HL-60/S4 treated with phorbol 12-myristate 13-acetate at 8.2 ng/mL for 4 days and 3 days (cell line): ENCODE results near the gene KCNJ12.
"Not testable (repeated sequence)": the region's sequence is repeated elsewhere in the genome, so short reads cannot be mapped to it uniquely, and the experiment has no call there.

Experiments
- in situ Hi-C: fragments of 300-500 bp; cut with MboI; formaldehyde crosslinking; loops from 2 replicates; pipeline ENCODE4 v1.15.0; 2022; ENCODE audit warnings: low sequenced_read_pairs

KCNJ12 gene

DNA sequence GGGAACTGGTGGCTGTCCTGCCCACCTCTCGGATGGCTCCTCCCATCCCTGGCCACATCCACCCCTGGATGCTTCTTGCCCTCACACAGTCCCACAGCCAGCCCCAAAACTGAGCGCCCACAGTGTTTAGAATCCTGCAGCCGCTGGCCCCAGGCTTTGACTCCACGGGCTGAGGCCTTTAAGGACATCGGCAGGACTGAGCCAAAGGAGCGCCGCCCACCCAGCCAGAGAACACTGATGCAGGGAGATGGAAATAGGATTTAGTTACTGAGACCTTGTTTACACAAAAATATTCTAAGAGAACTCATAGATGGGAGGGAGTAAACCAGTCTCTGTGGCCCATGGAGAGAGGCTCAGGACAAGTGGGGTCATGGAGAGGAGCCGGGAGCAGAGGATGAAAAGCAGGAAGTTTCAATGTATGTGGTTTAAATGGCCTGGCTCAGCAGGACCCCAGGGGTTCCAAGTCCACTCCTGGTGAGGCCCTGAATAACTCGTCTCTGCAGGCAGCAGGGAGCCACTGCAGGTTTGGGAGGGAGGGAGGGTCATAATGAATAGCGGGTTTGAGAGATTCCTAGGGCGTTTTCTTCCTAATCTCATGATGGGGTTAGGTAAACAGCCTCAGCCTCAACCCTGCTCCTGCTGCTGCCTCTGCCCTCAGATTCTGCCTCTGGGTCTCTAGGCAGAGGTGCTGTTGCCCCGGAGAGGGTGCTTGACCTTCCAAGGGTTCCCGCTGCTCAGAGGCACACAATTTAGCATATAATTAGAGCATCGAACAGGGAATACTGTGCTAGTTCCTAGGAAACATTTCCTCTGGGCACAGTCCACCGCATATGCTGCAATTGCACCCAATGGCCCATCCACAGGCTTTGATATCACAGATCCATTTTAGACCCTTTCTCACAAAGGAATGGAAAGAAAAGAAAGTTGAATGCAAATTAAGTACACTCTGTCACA, 61.0 kb downstream of the KCNJ12 start:
- in situ Hi-C loops, result not testable (repeated sequence)

DNA sequence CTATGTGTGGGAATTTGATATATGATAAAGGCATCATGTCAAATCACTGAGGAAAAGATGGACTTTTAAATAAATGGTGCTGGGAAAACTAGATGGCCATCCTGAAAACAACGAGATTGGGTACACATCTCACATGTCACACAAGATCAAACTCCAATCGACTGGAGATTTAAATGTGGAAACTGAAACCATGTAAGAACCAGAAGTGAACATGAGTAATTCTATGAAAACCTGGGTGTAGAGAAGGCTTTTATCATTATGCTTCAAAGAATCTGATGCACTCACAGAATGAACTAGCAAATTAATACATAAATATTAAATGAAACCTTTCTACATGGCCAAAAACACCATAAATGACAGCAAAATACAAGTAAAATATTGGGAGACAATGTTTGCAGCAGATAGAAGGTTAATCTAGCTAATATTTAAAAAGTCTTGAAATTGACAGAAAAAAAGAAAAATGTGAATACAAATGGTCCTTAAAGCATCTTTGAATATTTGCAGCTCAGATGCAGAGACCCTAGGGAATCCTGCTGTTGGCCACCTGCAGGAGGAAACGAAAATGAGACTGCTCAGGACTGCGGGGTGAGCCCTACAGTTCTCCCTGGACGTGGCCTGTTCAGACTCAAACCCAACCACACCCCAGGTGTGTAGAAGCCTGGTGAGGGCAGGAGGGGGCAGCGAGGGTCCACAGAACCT, 62.3 kb downstream of the KCNJ12 start:
- in situ Hi-C loops, result not testable (repeated sequence)

DNA sequence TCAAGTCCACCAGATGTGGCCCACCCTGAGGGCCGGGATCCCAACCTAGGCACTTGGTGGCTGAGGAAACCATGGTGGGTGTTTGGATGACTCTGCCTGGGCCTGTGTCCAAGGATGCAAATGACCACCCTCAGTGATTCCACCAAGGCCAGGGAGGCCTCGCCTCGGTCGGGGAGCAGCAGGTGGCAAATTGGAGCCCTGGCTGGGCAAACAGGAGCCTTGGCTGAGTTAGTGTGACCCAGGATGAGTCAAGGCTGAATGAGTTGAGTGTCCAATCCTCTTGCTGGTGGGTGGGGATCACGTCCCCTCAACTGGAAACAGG, 62.8 kb downstream of the KCNJ12 start:
- in situ Hi-C loops, result not testable (repeated sequence)

DNA sequence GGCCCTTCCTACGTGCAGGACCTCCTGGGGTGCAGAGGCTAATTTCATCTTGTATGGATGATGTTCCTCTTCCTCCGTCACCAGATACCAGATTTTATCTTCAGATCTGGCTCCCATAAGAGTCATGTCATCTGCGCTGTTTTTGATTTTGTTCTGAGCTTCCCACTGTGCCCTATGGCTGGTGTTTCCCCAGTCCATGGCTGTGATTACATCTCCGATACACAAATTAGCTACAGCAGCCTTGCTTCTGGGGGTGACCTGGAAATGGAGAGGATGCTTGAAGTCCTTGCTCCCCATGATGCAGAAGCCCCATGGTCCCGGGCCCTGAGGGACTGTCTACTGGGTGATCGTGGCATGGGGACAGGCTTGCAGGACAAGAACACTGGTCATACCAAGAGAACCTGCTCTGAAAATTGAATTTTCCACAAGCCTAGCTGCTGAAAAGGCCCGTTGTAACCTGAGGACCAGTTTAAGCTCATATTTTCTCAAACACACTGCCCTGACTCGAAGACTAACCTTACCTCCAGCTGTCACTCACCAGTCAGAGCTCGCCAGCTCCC, 69.0 kb downstream of the KCNJ12 start:
- in situ Hi-C loops, result no loop called here

DNA sequence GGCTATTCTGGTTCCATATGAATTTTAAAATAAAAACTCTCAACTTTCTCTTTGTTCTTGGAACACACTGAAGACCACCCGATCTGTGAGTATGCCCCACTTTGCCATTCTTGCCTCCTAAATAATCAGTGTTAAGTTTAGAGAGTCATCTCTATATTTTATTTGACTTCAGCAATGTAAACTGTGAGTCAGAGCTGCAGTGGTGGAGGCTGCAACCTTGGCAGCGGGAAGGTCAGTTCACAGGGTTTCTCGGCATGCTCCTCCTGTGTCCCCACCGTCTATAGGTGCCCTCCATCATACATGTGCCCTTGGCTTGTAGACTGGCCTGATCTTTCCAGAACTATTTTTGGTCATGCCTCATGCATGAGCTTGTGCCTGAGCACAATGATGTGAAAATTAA, 71.4 kb downstream of the KCNJ12 start:
- in situ Hi-C loops, result not testable (repeated sequence)

DNA sequence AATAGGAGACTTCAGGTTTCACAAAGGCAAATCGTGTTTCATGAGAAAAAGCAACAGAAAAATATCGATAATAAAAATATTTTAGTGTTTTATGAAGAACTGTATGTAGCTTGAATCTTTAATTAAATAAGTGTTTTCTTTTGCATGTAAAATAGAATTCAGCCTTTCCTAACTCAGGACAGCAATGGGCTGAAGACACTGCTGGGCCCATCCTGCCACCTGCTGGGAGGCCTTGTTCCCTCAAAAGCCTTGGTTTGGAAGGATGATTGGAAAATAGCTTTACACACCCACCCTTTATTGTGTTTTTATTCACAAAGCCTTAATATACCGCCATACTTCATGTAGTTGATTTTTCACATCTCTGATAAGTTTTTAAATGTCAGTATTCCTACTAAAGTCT, 73.7 kb downstream of the KCNJ12 start:
- in situ Hi-C loops, result not testable (repeated sequence)

DNA sequence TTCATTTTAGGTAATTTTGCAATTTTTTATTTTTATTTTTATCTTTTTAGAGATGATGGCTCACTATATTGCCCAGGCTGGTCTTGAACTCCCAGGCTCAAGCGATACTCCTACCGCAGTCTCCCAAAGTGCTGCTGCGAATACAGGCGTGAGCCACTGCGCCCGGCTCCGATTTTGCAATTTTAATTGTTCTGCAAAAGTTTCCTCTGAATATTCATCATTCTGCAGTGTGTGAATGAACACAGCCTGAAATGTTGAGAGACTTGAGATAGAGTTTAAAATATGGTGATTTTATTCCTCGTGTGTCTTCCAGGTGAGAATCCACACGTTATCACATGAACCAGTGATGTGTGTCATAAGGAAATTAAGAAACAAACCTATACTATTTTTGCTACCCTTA, 75.8 kb downstream of the KCNJ12 start:
- in situ Hi-C loops, result no loop called here

DNA sequence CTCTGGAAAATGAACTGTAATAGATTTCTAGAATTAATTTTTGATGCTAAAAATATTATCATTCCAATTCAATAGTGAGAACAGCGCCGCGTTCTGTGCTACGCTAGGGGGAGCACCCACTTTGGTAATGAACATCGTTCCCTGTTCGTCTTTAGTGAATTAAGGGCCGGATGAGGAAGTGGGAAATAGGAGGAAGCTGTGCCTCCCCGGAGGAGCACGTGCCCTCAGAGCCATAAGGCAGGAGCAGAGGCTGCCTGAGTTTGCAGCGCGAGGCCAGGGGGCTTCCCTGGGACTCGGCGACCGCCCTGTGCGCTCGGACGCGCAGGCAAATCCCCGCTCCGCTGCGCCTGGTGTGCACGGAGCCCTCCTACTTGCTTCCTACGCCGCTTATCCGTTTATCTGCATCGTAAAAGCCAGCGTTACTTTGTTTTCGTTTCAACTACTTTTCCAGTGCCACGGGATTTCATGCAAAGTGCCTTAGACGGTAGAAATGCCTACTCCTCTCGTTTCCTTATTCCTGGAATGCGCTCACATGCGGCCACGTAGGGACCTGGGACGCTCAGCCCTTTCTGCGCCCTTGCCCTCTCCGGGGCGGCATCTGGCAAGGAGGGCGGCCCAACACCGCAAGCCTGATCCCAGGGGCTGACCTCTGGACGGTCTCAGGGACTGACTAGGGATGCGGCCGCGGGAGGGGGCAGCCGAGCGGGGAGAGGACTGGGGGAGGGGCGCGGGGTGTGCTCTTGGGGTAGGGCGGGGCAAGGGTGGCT, 76.4 kb downstream of the KCNJ12 start:
- in situ Hi-C loops, result no loop called here

DNA sequence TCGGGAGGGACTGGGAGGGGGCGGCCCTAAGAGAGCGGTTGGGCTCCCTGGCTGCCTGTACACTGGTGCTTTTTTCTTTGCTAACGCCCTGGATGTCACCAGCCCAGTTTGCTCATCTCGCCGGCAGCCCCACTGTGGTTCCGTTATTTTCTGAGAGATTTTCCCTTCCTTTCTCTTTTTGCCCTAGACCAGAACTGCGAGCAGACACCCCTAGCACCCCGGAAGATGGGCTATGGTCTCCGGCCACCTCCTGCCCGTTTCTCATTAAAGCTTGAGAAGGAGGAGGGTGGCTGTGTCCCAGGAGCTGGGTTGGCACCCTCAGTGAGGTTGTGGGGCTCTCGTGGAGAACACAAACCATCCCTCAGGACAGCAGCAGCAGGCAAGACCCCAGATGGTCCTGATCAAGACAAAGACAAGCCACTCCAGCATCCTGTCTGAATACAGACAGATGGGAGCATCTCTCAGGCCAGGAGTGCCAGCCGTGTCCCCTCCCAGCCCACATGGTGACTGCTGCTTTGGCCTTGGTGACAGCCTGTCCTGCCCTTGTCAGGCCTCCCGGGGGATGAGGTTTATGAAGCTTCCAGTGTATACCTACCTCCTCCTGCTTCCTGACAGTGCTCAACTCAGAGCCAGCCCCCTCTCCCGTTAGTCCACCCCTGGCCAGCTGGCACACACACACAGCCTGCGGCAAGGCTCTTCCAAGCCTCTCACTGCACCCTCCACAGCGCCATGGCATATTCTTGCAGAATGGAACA, 77.2 kb downstream of the KCNJ12 start:
- in situ Hi-C loops, result no loop called here

DNA sequence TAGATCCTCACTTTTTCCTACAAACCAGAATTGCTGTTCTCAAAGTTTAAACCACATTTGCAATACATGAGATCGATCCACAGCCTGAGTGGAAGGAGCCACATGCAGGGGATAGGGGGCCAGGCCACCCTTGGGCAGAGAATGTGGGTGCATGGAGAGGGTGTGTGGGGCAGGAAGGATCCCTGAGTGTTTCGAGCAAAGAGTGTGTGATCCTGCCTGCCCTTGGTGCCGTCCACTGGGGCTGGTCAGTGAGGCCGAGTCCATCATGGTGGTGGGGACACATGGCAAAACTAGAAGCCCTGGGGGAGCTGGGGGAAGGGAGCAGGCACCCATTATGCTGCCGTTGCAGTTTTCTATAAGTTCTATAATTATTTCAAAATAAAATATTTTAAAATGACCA, 77.8 kb downstream of the KCNJ12 start:
- in situ Hi-C loops, result not testable (repeated sequence)

DNA sequence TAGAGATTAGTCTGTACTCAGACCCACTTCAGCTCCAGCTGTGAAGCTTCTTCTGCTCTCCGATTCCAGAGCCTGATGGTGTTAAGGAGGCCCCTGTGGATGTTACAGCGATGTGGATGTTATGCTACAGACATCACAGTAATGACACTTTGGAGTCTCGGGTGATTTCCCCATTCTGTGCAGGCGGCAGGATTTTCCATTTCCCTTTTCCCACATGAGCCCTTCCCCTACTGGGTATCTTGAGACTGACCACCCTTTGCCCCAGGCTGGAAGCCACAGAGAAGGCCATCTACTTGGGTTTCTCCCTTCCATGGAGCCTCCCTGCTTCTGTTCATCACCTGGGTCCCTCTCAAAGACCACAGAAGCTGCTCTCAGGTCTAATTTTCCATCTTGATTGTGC, 78.3 kb downstream of the KCNJ12 start:
- in situ Hi-C loops, result no loop called here

DNA sequence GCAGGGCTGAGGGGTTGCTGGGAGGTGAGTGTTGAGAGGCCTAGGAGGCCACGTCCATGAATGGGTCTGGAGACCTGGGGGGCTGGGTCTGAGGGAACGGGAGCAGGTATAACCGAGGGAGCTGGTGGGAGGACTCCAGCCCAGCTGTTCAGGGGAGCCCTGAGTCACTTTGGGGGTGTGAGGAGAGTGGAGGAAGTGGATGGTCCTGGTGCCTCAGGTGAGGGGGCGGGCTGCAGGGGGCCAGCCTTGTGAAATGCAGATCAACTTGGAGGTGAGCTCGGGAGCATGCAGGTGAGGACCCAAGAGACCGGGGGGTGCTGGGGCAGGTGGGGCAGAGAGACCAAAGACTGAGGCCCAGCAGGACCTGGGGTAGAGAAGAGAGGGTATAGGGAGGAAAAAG, 79.6 kb downstream of the KCNJ12 start:
- in situ Hi-C loops, result no loop called here

DNA sequence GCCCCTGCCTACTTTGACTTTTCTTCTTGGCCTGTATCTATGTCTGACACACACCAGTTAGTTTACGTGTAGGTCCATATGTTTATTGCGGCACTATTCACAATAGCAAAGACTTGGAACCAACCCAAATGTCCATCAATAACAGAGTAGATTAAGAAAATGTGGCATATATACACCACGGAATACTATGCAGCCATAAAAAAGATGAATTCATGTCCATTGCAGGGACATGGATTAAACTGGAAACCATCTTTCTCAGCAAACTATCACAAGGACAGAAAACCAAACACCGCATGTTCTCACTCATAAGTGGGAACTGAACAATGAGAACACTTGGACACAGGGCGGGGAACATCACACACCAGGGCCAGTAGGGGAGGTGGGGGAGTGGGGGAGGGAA, 80.3 kb downstream of the KCNJ12 start:
- in situ Hi-C loops, result not testable (repeated sequence)

DNA sequence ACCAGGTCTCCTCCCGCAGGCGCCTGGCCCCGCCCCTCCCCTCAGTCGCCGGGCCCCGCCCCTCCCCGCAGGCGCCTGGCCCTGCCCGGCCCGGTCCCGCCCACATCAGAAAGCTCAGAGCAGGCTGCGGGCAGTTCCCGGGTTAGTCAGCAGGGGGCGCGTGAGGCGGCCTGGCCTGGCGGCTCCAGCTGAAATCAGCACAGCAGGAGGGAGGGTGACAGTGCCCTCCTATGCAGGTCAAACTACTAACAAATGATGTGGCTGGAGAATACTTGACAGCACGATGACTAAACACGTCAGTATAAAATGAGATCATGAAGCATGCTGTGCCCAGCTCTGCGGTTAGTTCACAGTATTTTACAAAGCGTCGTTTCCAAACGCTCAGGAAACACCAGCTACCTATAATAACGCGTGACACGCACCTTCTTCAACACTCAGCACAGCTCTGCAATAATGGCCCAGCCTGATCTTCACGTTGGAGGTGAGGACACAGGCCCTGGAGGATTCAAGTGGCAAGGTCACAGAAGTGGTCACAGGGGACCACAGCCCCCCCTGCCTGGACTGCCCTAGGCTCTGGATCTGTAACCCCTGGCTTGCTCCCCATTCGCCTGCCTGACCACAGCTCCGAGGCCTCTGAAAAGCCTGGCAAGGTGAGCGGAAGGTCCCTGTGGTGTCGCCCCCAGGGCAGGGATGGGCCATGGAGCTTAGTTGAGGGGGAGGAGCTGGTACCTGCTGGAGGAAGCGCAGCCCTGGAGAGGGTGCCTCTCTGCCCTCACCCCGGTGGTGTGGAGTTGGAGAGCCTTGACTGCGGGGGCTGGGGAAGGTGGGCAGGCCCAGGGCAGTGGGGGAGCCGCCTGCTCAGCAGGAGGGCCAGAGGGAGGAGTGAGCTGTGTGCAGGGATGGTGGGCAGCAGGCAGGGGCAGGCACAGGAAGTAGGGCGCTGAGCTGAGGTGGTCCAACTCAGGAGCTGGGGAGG, 81.2 kb downstream of the KCNJ12 start:
- in situ Hi-C loops, result no loop called here

DNA sequence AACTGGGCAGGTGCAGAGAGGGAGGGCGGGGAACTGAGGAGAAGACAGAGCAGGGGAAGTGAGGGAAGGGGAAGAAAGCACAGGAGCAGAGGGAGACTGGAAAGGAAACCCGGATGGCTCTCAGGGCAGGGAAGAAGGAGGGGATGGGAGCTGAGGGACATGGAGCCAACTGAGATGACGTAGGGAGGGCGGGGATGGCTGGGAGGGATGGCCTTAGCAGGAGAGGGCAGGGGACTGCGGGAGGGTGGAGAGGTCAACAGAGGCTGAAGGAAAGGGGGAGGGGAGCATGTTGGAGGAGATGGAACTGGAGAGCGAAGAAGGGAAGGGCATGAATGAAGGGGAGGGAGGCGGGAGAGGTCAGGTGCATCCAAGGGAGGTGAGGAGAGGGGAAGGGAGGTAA, 81.9 kb downstream of the KCNJ12 start:
- in situ Hi-C loops, result no loop called here

DNA sequence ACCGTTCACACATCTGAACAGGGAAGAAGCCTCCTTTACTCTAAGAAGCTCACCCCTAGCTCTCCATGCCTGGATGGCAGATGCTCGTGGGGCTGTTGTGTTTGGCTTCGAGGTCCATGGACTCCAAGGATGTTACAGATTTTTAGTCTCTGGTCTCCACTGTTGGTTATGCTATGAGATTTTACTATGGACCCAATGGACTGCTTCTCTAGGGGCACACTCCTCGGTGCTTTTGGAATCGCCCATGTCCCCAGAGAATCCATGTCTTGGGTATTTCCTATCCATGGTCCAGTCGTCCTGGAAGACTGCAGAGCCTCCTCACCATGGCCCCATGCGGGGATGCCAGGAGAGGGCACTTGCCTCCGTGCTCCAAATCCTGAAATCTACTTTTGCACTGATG, 83.4 kb downstream of the KCNJ12 start:
- in situ Hi-C loops, result no loop called here

DNA sequence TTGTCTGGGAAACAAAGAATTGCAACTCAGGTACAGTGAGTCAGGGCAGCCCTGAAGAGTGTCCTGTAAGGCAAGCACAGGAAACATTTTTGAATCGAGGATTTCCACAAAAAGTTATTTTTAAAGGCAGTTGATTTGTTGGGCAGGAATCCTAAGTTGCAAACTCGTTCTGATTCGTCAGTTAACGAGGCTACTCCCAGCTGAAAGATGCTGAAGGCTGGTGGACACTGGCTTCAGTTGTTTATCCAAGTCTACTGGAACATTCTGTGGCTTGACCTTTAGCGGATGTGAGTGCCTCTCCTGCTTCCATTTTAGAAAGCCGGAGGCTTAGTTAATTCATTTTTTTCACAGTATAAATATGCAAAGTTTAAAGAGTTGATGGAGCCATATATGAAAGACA, 84.2 kb downstream of the KCNJ12 start:
- in situ Hi-C loops, result no loop called here

DNA sequence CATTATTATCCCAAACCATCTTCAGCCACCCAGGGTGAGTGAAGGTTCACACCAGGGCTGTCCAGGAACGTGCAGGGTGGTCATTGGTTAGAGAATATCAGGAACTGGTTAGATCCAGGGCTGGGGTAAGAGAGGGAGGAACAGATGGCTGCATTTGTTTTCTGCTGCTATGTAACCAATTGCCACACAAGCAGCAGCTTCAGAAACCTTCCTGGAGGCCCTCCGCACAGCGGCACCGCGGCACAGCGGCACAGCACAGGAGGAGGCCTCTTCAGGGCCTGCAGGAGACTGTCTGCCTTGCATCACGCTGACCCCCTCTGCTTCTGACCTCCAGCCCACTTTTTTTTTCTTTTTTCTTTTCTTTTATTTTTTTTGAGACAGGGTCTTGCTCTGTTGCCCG, 86.1 kb downstream of the KCNJ12 start:
- in situ Hi-C loops, result no loop called here

DNA sequence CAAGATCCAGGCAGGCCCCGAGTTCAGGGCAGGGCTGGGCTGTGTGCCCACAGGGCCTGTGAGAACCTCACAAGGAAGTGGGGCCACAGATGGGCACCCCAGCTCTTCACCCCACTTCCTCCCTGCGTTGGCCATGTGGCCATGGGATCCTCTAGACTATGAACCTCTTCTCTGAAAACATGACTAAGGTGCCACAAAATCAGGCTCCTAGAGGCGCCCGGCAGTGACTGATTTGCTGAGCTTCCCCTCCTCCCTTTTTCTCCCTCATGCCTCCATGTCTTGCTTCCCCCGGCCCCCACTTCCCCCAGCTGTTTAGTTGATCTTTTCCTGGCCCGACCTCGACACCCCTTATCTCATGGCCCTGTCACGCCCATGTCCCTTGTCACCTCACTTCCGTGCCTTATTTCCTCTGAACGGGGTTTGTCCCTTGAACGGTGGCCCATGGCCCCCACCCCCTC, 87.1 kb downstream of the KCNJ12 start:
- in situ Hi-C loops, result no loop called here
